Measurements from ENCODE around the gene VASH1. TPM values are rescaled to one million over a fixed set of nuclear protein-coding genes. Genes with fewer than 3 reads are reported as not detected.

Gene VASH1
- total RNA-seq, 2 experiments from 2014 or later = 7.3 to 9.2 TPM

GRCh38 chr14:76814726-76815645, 53.7 kb downstream of the VASH1 start:
- TF ChIP-seq, protein P1, sequence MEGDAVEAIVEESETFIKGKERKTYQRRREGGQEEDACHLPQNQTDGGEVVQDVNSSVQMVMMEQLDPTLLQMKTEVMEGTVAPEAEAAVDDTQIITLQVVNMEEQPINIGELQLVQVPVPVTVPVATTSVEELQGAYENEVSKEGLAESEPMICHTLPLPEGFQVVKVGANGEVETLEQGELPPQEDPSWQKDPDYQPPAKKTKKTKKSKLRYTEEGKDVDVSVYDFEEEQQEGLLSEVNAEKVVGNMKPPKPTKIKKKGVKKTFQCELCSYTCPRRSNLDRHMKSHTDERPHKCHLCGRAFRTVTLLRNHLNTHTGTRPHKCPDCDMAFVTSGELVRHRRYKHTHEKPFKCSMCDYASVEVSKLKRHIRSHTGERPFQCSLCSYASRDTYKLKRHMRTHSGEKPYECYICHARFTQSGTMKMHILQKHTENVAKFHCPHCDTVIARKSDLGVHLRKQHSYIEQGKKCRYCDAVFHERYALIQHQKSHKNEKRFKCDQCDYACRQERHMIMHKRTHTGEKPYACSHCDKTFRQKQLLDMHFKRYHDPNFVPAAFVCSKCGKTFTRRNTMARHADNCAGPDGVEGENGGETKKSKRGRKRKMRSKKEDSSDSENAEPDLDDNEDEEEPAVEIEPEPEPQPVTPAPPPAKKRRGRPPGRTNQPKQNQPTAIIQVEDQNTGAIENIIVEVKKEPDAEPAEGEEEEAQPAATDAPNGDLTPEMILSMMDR (IDR thresholded peaks at IDR 0.05) = no peak
- no peak overlapping the region for H3K27ac Mint-ChIP-seq
- intact Hi-C loops (cut with DNase I, micrococcal nuclease) = loop anchor here in 1 of 2 experiments (5.0 to 10.0 kb wide), 4 partner anchors 562 to 828 kb away; partner anchors contain the start of genes AHSA1, IFT43, SAMD15 and SPTLC2
- peaks cover 28% of the 10 kb centered on the region for H3K4me1 Mint-ChIP-seq (ENCODE audit: low read depth)
- H3K4me1 ChIP-seq (ENCODE audit: insufficient read depth, low read length) = peaks cover 24% of the 10 kb centered on the region
- peaks cover 16% of the 10 kb centered on the region for H3K36me3 Mint-ChIP-seq (ENCODE audit: low read depth)
- no peaks in the 10 kb centered on the region for H3K36me3 ChIP-seq (ENCODE audit: insufficient read depth, low read length)
- peaks cover under 1% of the 10 kb centered on the region for H3K27me3 Mint-ChIP-seq
- DNase-seq (no peak), ATAC-seq (ENCODE audit: poor library complexity) (no peak)
- H3K27me3 ChIP-seq (ENCODE audit: control insufficient read depth in 1 of 2, insufficient read depth in 2 of 2, low read length in 2 of 2) = peaks cover 0 to 11% of the 10 kb centered on the region in 2 experiments
- H3K9me3 ChIP-seq (ENCODE audit: control insufficient read depth in 1 of 2, insufficient read depth in 1 of 2, low read length in 2 of 2) = no peaks in the 10 kb centered on the region
- ChIA-PET POLR2A (no interaction called here), CTCF (interaction anchor here (1.1 kb wide), 1 partner anchor 31 kb away, joined by 3 read pairs; no protein-coding TSS in a partner anchor)
- no peak overlapping the region for H3K27ac ChIP-seq (ENCODE audit: low read depth in 1 of 2, low read length in 2 of 2)
- no peak overlapping the region for H3K4me3 Mint-ChIP-seq
- no peaks in the 10 kb centered on the region for H3K9me3 Mint-ChIP-seq
- no peak overlapping the region for H3K4me3 ChIP-seq (ENCODE audit: low read length)

GRCh38 chr14:76820700-76821099, 59.4 kb downstream of the VASH1 start:
- no peaks in the 10 kb centered on the region for H3K36me3 ChIP-seq (ENCODE audit: insufficient read depth, low read length)
- no peak overlapping the region for H3K4me3 Mint-ChIP-seq
- no peaks in the 10 kb centered on the region for H3K4me1 ChIP-seq (ENCODE audit: insufficient read depth, low read length)
- no peaks in the 10 kb centered on the region for H3K36me3 Mint-ChIP-seq (ENCODE audit: low read depth)
- intact Hi-C loops (cut with DNase I, micrococcal nuclease) = no loop called here
- ATAC-seq (ENCODE audit: poor library complexity) = no peak
- DNase-seq = no peak
- H3K4me3 ChIP-seq (ENCODE audit: low read length) = no peak overlapping the region
- H3K9me3 Mint-ChIP-seq = no peaks in the 10 kb centered on the region
- ChIA-PET CTCF (no interaction called here), POLR2A (no interaction called here)
- no peaks in the 10 kb centered on the region for H3K4me1 Mint-ChIP-seq (ENCODE audit: low read depth)
- no peaks in the 10 kb centered on the region for H3K9me3 ChIP-seq (ENCODE audit: control insufficient read depth in 1 of 2, insufficient read depth in 1 of 2, low read length in 2 of 2)
- H3K27ac ChIP-seq (ENCODE audit: low read depth in 1 of 2, low read length in 2 of 2) = no peak overlapping the region
- H3K27ac Mint-ChIP-seq = no peak overlapping the region
- TF ChIP-seq, protein P1 (IDR thresholded peaks at IDR 0.05) = no peak
- H3K27me3 Mint-ChIP-seq = peaks cover 21% of the 10 kb centered on the region
- H3K27me3 ChIP-seq (ENCODE audit: control insufficient read depth in 1 of 2, insufficient read depth in 2 of 2, low read length in 2 of 2) = peaks cover 0 to 15% of the 10 kb centered on the region in 2 experiments

GRCh38 chr14:76826122-76826521, 64.9 kb downstream of the VASH1 start, which contains the start of gene LRRC74A:
Gene LRRC74A (plus strand): TSS chr14:76826408. CDS start chr14:76826698, 290 bp downstream.
- Histone ChIP-seq H3K4me1 (ENCODE audit: insufficient read depth, low read length) (no peaks in the 10 kb centered on the region), H3K9me3 (ENCODE audit: control insufficient read depth in 1 of 2, insufficient read depth in 1 of 2, low read length in 2 of 2) (no peaks in the 10 kb centered on the region), H3K27ac (ENCODE audit: low read depth in 1 of 2, low read length in 2 of 2) (no peak within 1 kb of the TSS), H3K27me3 (ENCODE audit: control insufficient read depth in 1 of 2, insufficient read depth in 2 of 2, low read length in 2 of 2) (no peaks in the 10 kb centered on the region), H3K4me3 (ENCODE audit: low read length) (no peak within 1 kb of the TSS), H3K36me3 (ENCODE audit: insufficient read depth, low read length) (no peaks in the 10 kb centered on the region)
- intact Hi-C loops (cut with DNase I, micrococcal nuclease) = no loop called here
- DNase-seq = no peak
- no peak within 1 kb of the TSS for H3K4me3 Mint-ChIP-seq
- H3K27ac Mint-ChIP-seq = no peak within 1 kb of the TSS
- POLR2A ChIA-PET = no interaction called here
- peaks cover 13% of the 10 kb centered on the region for H3K27me3 Mint-ChIP-seq
- H3K9me3 Mint-ChIP-seq = no peaks in the 10 kb centered on the region
- H3K36me3 Mint-ChIP-seq (ENCODE audit: low read depth) = no peaks in the 10 kb centered on the region
- H3K4me1 Mint-ChIP-seq (ENCODE audit: low read depth) = no peaks in the 10 kb centered on the region
- CTCF ChIA-PET = no interaction called here
- TF ChIP-seq, protein P1 (IDR thresholded peaks at IDR 0.05) = no peak
- ATAC-seq (ENCODE audit: poor library complexity) = no peak

Data from CD4-positive, alpha-beta T cell (primary cell).